IMR-90 (cell line): Measurements from ENCODE around the gene DNAJC2. TPM values are rescaled to one million over a fixed set of nuclear protein-coding genes. Genes with fewer than 3 reads are reported as not detected.

Experiments used
- ATAC-seq: fragments of 200-7000 bp; cut with Tn5 transposase; 2 replicates; pipeline ENCODE4 v1.9.1; 2020; ENCODE audit warnings: low read depth, mild to moderate bottlenecking, moderate library complexity
- BruUV-seq: library from RNA; stranded (reverse); fragments of 400-500 nt; replicated peaks from 2 replicates; lab custom pipeline; 2021; lab: Mats Ljungman, UMichigan
- CTCF ChIA-PET: fragments of 300-600 bp; formaldehyde crosslinking; extraction: SDS; loops from one replicate; lab custom pipeline; 2021; ENCODE audit warnings: antibody characterized with exemption; lab: Yijun Ruan, JAX
- POLR2A ChIA-PET: fragments of 300-600 bp; sonication (Branson Sonifier 250); formaldehyde crosslinking; loops from one replicate; lab custom pipeline; 2022; ENCODE audit warnings: antibody characterized with exemption; ENCODE audit not compliant: unreplicated experiment; lab: Charles Lee
- DNase-seq: peaks from one replicate; pipeline ENCODE4 v3.0.0; 2013
- H2AFZ ChIP-seq: replicated peaks from 2 replicates; pipeline ENCODE3; 2013; ENCODE audit warnings: low read length, mild to moderate bottlenecking; ENCODE audit not compliant: poor library complexity
- H2AK5ac ChIP-seq: 2 replicates; pipeline ENCODE4 v1.6.1; 2013; ENCODE audit warnings: low read depth, low read length, inconsistent platforms
- H2AK9ac ChIP-seq: replicated peaks from 2 replicates; pipeline ENCODE3; 2013; ENCODE audit warnings: mild to moderate bottlenecking, low read depth, low read length, moderate library complexity; ENCODE audit not compliant: poor library complexity
- H2BK120ac ChIP-seq: 2 replicates; pipeline ENCODE4 v1.6.1; 2013; ENCODE audit warnings: low read depth, low read length, inconsistent platforms
- H2BK15ac ChIP-seq: 3 replicates; pipeline ENCODE4 v1.6.1; 2013; ENCODE audit warnings: low read depth, low read length, inconsistent platforms
- H2BK20ac ChIP-seq: 2 replicates; pipeline ENCODE4 v1.6.1; 2013; ENCODE audit warnings: low read depth, mild to moderate bottlenecking, inconsistent platforms, low read length, moderate library complexity
- H2BK5ac ChIP-seq: 2 replicates; pipeline ENCODE4 v1.6.1; 2013; ENCODE audit warnings: mild to moderate bottlenecking, low read depth, low read length, inconsistent platforms; ENCODE audit not compliant: poor library complexity, severe bottlenecking
- H3K14ac ChIP-seq: replicated peaks from 2 replicates; pipeline ENCODE4 v1.6.1; 2013; ENCODE audit warnings: low read depth, low read length, inconsistent platforms
- H3K18ac ChIP-seq: 2 replicates; pipeline ENCODE4 v1.6.1; 2013; ENCODE audit warnings: low read depth, low read length, control low read depth
- H3K23ac ChIP-seq: 2 replicates; pipeline ENCODE4 v1.6.1; 2013; ENCODE audit warnings: low read depth, low read length, inconsistent platforms
- H3K27ac ChIP-seq: 2 replicates; pipeline ENCODE4 v1.5.1; 2013; ENCODE audit warnings: mild to moderate bottlenecking, control low read depth, low read length; ENCODE audit not compliant: insufficient read depth
- H3K27me3 ChIP-seq: 2 replicates; pipeline ENCODE4 v1.6.1; 2013; ENCODE audit warnings: low read length; ENCODE audit not compliant: control insufficient read depth, insufficient read depth
- H3K36me3 ChIP-seq: 2 replicates; pipeline ENCODE4 v1.6.1; 2013; ENCODE audit warnings: low read length, mixed read lengths; ENCODE audit not compliant: control insufficient read depth, insufficient read depth
- H3K4ac ChIP-seq: 2 replicates; pipeline ENCODE4 v1.6.1; 2013; ENCODE audit warnings: low read depth, low read length, inconsistent platforms
- H3K4me1 ChIP-seq: 2 replicates; pipeline ENCODE4 v1.6.1; 2013; ENCODE audit warnings: low read length, mixed read lengths; ENCODE audit not compliant: control insufficient read depth, insufficient read depth
- H3K4me2 ChIP-seq: 2 replicates; pipeline ENCODE4 v1.6.1; 2013; ENCODE audit warnings: low read depth, mild to moderate bottlenecking, control low read depth, low read length, moderate library complexity
- H3K4me3 ChIP-seq: 2 replicates; pipeline ENCODE4 v1.5.1; 2013; ENCODE audit warnings: low read depth, mild to moderate bottlenecking, control low read depth, low read length, moderate library complexity; ENCODE audit not compliant: insufficient read depth
- H3K56ac ChIP-seq: 2 replicates; pipeline ENCODE4 v1.6.1; 2013; ENCODE audit warnings: low read length, inconsistent platforms; ENCODE audit not compliant: insufficient read depth; ENCODE audit errors: extremely low read depth
- H3K79me1 ChIP-seq, 2 experiments: 2 replicates each; pipeline ENCODE4 v1.6.1; 2013; ENCODE audit warnings: low read length in 2 of 2, inconsistent platforms in 1 of 2, low read depth in 1 of 2
- H3K9ac ChIP-seq: 2 replicates; pipeline ENCODE4 v1.6.1; 2013; ENCODE audit warnings: low read depth, low read length, control low read depth
- H3K9me1 ChIP-seq: 2 replicates; pipeline ENCODE4 v1.6.1; 2013; ENCODE audit warnings: low read length, inconsistent platforms; ENCODE audit not compliant: insufficient read depth
- H3K9me3 ChIP-seq: 2 replicates; pipeline ENCODE4 v1.6.1; 2013; ENCODE audit warnings: low read length; ENCODE audit not compliant: control insufficient read depth, insufficient read depth
- H4K20me1 ChIP-seq: 2 replicates; pipeline ENCODE4 v1.6.1; 2013; ENCODE audit warnings: low read length, inconsistent platforms; ENCODE audit not compliant: insufficient read depth
- H4K5ac ChIP-seq: 2 replicates; pipeline ENCODE4 v1.6.1; 2013; ENCODE audit warnings: mild to moderate bottlenecking, low read depth, low read length, control low read depth
- H4K8ac ChIP-seq, 2 experiments: 2 replicates each; pipeline ENCODE4 v1.6.1; 2013; ENCODE audit warnings: low read depth in 2 of 2, low read length in 2 of 2, control low read depth in 1 of 2, inconsistent platforms in 1 of 2
- H4K91ac ChIP-seq: 2 replicates; pipeline ENCODE4 v1.6.1; 2013; ENCODE audit warnings: low read depth, low read length, inconsistent platforms; ENCODE audit not compliant: insufficient read depth
- SMC3 ChIP-seq: fragments of 150-350 bp; IDR thresholded peaks from 2 replicates; pipeline ENCODE4 v1.6.1; 2016; ENCODE audit warnings: low read depth, mild to moderate bottlenecking, antibody characterized with exemption, low read length, moderate library complexity
- WGBS, 2 experiments: methylation state at CpG; one replicate each; pipeline versions ENCODE4 v1.1.5 to v1.1.7; 2013; ENCODE audit warnings: missing lambda C conversion rate in 2 of 2; ENCODE audit not compliant: insufficient read length in 1 of 2; ENCODE audit errors: extremely low coverage in 2 of 2; 5-methylcytosine and 5-hydroxymethylcytosine counted together
- dilution Hi-C: fragments of 300-500 bp; cut with HindIII; formaldehyde crosslinking; loops from one replicate; pipeline ENCODE4 v1.14.3; 2018; ENCODE audit warnings: low sequenced_read_pairs; ENCODE audit not compliant: unreplicated experiment
- in situ Hi-C: fragments of 300-500 bp; cut with MboI; formaldehyde crosslinking; loops from 3 replicates; pipeline ENCODE4 v1.14.3; 2019; ENCODE audit warnings: low sequenced_read_pairs, inconsistent platforms, mixed read lengths
- intact Hi-C: fragments of 100-400 bp; cut with micrococcal nuclease; formaldehyde crosslinking; loops from 2 replicates; pipeline ENCODE4 v1.10.0; 2022
- polyA plus RNA-seq, 3 experiments: library from polyadenylated mRNA; depleted of rRNA; stranded (reverse); fragments of >200 nt; gene quantifications; 2 replicates each; pipeline ENCODE4 v1.2.3, GENCODE V29; 2012; ENCODE audit warnings: low replicate concordance in 1 of 3
- total RNA-seq: library from RNA; depleted of rRNA; stranded (reverse); fragments of >200 nt; gene quantifications from 2 replicates; pipeline ENCODE4 v1.2.3, GENCODE V29; 2012

The DNAJC2 gene
- total and polyA plus RNA-seq, 2 of the 4 experiments (the other 2 are of a cell fraction): 17.5 to 22.4 TPM

GRCh38 chr7:103389263-103389662 lies 44.7 kb upstream of the DNAJC2 start:
- dilution Hi-C loops: no loop called here
- H2AFZ ChIP-seq: no peak overlapping the region
- H2AK5ac ChIP-seq: no peak overlapping the region
- H4K5ac ChIP-seq: no peak overlapping the region
- H3K27ac ChIP-seq: no peak overlapping the region
- peaks cover 5% of the 10 kb centered on the region for H3K27me3 ChIP-seq
- no peak overlapping the region for H3K14ac ChIP-seq
- H3K4ac ChIP-seq: no peak overlapping the region
- no peaks in the 10 kb centered on the region for H3K9me3 ChIP-seq
- H3K56ac ChIP-seq: no peak overlapping the region
- in situ Hi-C loops: no loop called here
- H3K4me3 ChIP-seq: no peak overlapping the region
- no peak overlapping the region for H3K23ac ChIP-seq
- H4K91ac ChIP-seq: no peak overlapping the region
- H3K4me2 ChIP-seq: no peak overlapping the region
- no peak overlapping the region for H4K8ac ChIP-seq
- no TSS peak for BruUV-seq
- intact Hi-C loops: no loop called here
- ATAC-seq (no peak), DNase-seq (no peak)
- no peak overlapping the region for H2BK15ac ChIP-seq
- H3K4me1 ChIP-seq: no peaks in the 10 kb centered on the region
- H3K36me3 ChIP-seq: no peaks in the 10 kb centered on the region
- ChIA-PET CTCF (no interaction called here), POLR2A (no interaction called here)
- no peak overlapping the region for H2BK20ac ChIP-seq
- H2AK9ac ChIP-seq: no peak overlapping the region
- H3K9me1 ChIP-seq: no peaks in the 10 kb centered on the region
- no peak overlapping the region for H2BK120ac ChIP-seq
- no peak overlapping the region for H3K9ac ChIP-seq
- no peak for TF ChIP-seq SMC3
- no peaks in the 10 kb centered on the region for H4K20me1 ChIP-seq
- H3K18ac ChIP-seq: no peak overlapping the region
- no peak overlapping the region for H2BK5ac ChIP-seq
- no CpG with 5 or more reads among the region's 3 CpGs for WGBS, 2 experiments
- no peaks in the 10 kb centered on the region for H3K79me1 ChIP-seq
